ENCODE measurements around the gene NASP.

Gene NASP

DNA sequence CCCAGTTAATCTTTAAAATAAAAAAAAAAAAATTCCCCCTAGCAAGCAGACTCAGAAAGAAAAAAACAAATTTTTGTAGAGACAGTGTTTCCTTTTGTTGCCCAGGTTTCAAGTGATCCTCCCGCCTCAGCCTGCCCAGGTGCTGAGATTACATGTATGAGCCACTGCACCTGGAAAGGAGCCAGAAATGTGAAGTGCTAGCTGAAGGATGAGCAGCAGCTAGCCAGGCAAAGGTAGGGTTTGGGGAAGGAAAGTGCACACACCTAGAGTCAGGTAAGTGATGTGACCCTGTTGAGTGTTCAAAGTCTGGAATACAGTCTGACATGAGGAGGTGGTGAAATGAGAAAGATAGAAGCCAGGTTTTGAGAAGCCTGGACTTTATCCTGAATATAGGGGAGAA is 31.5 kb upstream of the NASP start:
- peaks cover 16 to 31% of the 10 kb centered on the region in 2 donors for H3K4me1 Mint-ChIP-seq
- peaks cover 19 to 27% of the 10 kb centered on the region in 2 donors for H3K36me3 Mint-ChIP-seq
- H3K27me3 Mint-ChIP-seq = no peaks in the 10 kb centered on the region
- DNase-seq (no peak), ATAC-seq (replicated peaks) (no peak)
- peak overlapping the region; percentile 71 to 72 for H3K4me3 Mint-ChIP-seq
- no peaks in the 10 kb centered on the region for H3K9me3 Mint-ChIP-seq
- H3K27ac Mint-ChIP-seq = peak overlapping the region; percentile 76

DNA sequence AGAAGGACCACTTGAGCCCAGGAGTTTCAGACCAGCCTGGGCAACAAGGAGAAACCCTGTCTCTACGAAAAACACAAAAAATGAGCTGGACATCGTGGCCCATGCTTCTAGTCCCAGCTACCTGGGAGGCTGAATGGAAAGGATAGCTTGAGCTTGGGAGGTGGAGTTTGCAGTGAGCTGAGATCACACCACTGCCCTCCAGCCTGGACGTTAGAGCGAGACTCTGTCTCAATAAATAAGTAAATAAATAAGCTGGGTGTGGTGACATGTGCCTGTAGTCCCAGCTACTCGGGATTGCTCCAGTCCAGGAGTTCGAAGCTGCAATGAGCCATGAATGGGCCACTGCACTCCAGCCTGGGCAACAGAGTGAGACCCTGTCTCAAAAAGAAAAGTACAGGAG is 29.6 kb upstream of the NASP start:
- Mint-ChIP-seq H3K9me3 (no peaks in the 10 kb centered on the region), H3K27ac (no peak overlapping the region), H3K36me3 (peaks cover 19 to 31% of the 10 kb centered on the region in 2 donors), H3K4me3 (no peak overlapping the region), H3K27me3 (no peaks in the 10 kb centered on the region), H3K4me1 (peaks cover 21 to 45% of the 10 kb centered on the region in 2 donors)
- ATAC-seq (replicated peaks) = no peak
- no peak for DNase-seq

DNA sequence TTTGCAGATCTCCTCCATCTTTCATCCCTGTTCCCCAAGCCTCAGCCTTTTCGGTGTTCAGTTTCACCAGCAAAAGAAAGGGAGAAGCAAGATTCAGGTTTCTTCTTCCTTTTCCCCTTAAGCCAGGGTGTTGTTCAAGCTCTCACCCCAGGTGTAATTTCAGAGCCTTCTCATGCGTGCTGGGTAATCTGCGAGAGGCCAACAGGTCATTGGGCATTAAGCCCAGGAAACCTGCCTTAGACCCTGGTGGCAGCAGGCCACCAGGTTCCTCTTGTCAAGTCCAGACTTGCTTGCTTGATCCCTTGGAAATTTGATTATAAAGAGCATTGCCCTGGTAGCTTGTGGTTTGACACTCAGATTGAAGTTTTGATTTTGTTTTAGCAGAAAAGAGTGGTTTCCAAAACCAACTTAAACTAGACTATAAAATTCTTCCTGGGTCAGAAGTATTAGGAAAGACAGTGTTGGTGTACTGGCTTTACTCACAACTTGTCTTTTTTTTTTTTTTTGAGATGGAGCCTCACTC is 26.4 kb upstream of the NASP start:
- Mint-ChIP-seq H3K27ac (no peak overlapping the region), H3K4me1 (peaks cover 24 to 36% of the 10 kb centered on the region in 2 donors), H3K36me3 (peaks cover 25 to 43% of the 10 kb centered on the region in 2 donors), H3K27me3 (no peaks in the 10 kb centered on the region), H3K4me3 (no peak overlapping the region), H3K9me3 (no peaks in the 10 kb centered on the region)
- ATAC-seq (replicated peaks) (no peak), DNase-seq (no peak)

DNA sequence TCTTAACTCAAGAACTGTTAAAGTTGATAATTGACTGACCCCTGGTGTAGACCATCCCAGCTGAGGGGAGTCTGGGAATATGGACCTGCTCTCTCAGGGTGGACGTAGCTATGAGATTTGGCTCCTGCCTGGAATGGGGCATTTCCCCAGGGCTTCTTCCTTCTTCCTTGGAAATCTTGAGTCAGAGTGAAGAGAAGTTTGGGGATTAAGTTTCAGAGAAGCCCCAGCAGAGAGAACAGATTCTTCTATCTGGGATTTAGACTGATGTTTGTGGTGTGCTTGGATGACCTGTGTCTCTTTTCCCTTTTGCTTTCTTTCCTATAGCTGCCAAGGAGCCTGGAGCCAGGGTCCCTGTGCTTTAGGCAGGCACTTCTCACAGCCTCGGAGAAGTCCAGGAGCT is 20.0 kb upstream of the NASP start:
- DNase-seq (no peak), ATAC-seq (replicated peaks) (no peak)
- H3K4me1 Mint-ChIP-seq = peaks cover 10 to 23% of the 10 kb centered on the region in 2 donors
- peaks cover 36 to 64% of the 10 kb centered on the region in 2 donors for H3K36me3 Mint-ChIP-seq
- H3K27ac Mint-ChIP-seq = peak overlapping the region; percentile 53
- H3K9me3 Mint-ChIP-seq = no peaks in the 10 kb centered on the region
- H3K4me3 Mint-ChIP-seq = no peak overlapping the region
- H3K27me3 Mint-ChIP-seq = no peaks in the 10 kb centered on the region

DNA sequence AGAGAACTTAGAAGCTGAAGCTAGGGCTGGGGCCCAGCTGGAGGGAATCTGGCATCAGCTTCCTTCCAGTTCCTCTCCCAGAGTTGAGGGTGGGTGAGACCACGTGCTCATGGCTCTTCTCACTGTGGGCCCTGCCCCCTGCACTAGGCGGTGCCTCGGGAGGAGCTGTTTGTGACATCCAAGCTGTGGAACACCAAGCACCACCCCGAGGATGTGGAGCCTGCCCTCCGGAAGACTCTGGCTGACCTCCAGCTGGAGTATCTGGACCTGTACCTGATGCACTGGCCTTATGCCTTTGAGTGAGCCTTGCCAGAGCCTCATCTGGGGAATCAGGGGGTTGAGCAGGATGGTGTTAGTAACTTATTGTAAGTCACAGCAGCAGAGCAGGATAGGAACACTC is 17.1 kb upstream of the NASP start:
- peaks cover 39 to 56% of the 10 kb centered on the region in 2 donors for H3K36me3 Mint-ChIP-seq
- no peak overlapping the region for H3K4me3 Mint-ChIP-seq
- peak overlapping the region; percentile 91 for H3K27ac Mint-ChIP-seq
- DNase-seq (no peak), ATAC-seq (replicated peaks) (no peak)
- no peaks in the 10 kb centered on the region for H3K27me3 Mint-ChIP-seq
- H3K9me3 Mint-ChIP-seq = no peaks in the 10 kb centered on the region
- peaks cover 19 to 22% of the 10 kb centered on the region in 2 donors for H3K4me1 Mint-ChIP-seq

DNA sequence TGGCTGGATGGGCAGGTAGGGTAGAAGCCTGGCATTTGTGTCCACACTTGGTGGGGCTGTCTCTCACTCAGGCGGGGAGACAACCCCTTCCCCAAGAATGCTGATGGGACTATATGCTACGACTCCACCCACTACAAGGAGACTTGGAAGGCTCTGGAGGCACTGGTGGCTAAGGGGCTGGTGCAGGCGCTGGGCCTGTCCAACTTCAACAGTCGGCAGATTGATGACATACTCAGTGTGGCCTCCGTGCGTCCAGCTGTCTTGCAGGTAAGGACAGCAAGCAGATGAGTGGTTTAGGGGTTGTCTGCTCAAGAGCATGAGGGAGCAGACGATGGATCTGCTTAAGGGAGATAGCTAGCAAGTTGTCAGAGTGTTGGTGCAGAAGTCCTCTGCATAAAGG is 15.9 kb upstream of the NASP start:
- no peak overlapping the region for H3K27ac Mint-ChIP-seq

DNA sequence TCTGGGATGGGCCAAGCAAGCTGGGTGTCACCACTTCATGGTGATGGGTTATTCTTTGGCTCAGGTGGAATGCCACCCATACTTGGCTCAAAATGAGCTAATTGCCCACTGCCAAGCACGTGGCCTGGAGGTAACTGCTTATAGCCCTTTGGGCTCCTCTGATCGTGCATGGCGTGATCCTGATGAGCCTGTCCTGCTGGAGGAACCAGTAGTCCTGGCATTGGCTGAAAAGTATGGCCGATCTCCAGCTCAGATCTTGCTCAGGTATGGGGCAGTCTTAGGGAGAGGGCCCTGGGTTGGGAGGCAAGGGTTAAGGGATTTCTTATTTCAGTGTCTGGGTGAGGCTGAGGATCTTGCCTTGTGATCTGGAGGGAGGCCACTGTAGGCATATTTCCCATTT is 15.4 kb upstream of the NASP start:
- Mint-ChIP-seq H3K9me3 (no peaks in the 10 kb centered on the region), H3K36me3 (peaks cover 35 to 46% of the 10 kb centered on the region in 2 donors), H3K27ac (no peak overlapping the region)

More for the DNA sequence above, 15.9 kb upstream of the NASP start:
- Mint-ChIP-seq H3K36me3 (peaks cover 36 to 51% of the 10 kb centered on the region in 2 donors), H3K4me1 (peaks cover 15 to 22% of the 10 kb centered on the region in 2 donors), H3K27me3 (no peaks in the 10 kb centered on the region), H3K9me3 (no peaks in the 10 kb centered on the region), H3K4me3 (no peak overlapping the region)
- no peak for ATAC-seq (replicated peaks)
- no peak for DNase-seq

DNA sequence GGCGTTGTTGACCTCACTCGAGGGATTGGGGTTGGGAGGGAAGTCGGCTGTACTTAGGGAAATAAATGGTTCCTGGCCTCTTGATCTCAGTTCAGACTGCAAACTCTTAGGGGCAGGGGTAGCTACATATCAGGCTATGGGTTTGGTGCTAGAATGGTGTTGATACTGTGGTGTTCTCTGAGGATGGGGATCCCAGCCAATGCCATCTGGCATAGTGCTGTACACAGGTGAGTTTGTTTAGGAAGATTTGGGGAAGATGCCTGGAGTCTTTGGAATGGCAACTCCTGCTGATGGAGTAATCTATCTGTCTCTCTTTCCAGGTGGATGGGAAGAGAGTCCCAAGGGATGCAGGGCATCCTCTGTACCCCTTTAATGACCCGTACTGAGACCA is 14.3 kb upstream of the NASP start:
- no peak for ATAC-seq (replicated peaks)
- Mint-ChIP-seq H3K4me1 (peaks cover 15 to 22% of the 10 kb centered on the region in 2 donors), H3K27ac (no peak overlapping the region), H3K4me3 (no peak overlapping the region), H3K9me3 (no peaks in the 10 kb centered on the region), H3K36me3 (peaks cover 27 to 39% of the 10 kb centered on the region in 2 donors), H3K27me3 (no peaks in the 10 kb centered on the region)
- DNase-seq = no peak

More for the DNA sequence above, 15.4 kb upstream of the NASP start:
- H3K4me1 Mint-ChIP-seq = peaks cover 15 to 22% of the 10 kb centered on the region in 2 donors
- ATAC-seq (replicated peaks) = no peak
- no peak overlapping the region for H3K4me3 Mint-ChIP-seq
- no peaks in the 10 kb centered on the region for H3K27me3 Mint-ChIP-seq
- no peak for DNase-seq

DNA sequence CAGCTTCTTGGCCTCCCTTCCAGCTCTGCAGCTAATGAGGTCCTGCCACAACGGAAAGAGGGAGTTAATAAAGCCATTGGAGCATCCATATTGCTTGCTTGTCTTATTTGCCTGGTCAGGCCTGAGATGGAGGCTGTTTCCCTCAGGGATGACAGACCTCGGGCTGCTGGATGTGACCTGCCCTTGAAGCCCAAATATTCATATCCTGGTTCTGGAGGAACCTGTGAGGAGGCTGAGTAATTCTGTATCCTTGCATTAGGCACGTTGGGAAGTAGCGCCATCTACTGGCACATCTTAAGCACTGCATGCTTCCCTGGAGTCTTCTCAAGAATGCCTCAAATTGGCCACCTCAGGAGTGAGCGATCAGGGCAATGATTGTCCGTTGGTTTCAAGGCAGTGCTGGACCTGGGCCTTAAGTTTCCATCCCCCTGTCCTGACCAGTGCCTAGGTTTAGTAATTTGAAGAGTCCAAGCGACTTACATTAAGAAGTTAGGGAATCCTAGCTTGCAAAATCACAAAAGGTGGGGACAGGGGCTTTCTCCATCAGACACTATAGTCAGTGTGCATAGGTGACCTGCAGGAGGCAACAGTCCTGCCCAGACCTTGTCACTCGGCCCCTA is 13.8 kb upstream of the NASP start:
- DNase-seq = peak; percentile 49
- Mint-ChIP-seq H3K27ac (no peak overlapping the region), H3K36me3 (peaks cover 27 to 38% of the 10 kb centered on the region in 2 donors)

DNA sequence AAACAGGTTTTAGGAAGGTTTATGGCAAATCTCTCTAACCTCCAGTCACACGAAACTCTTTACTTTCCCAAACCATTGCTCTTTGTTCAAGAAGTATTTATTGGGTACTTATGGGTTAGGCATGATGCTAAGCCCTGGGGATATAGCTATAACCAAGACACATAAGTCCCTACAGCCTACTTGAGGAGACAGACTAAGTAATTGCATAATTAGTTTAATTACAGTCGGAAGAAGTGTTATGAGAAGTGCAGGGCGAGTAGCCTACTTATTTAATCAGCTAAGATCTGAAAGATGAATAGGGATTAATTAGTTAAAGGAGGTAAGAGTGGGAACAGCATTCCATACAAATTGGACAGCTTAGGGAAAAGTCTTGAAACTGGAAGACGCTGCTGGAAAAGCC is 13.2 kb upstream of the NASP start:
- Mint-ChIP-seq H3K9me3 (no peaks in the 10 kb centered on the region), H3K27ac (no peak overlapping the region), H3K27me3 (no peaks in the 10 kb centered on the region), H3K36me3 (peaks cover 27 to 38% of the 10 kb centered on the region in 2 donors), H3K4me3 (no peak overlapping the region), H3K4me1 (peaks cover 16 to 22% of the 10 kb centered on the region in 2 donors)
- no peak for DNase-seq
- no peak for ATAC-seq (replicated peaks)

More for the DNA sequence above, 13.8 kb upstream of the NASP start:
- peak; percentile 91 to 92 for ATAC-seq (replicated peaks)
- Mint-ChIP-seq H3K9me3 (no peaks in the 10 kb centered on the region), H3K4me1 (peaks cover 15 to 22% of the 10 kb centered on the region in 2 donors), H3K27me3 (no peaks in the 10 kb centered on the region), H3K4me3 (no peak overlapping the region)

DNA sequence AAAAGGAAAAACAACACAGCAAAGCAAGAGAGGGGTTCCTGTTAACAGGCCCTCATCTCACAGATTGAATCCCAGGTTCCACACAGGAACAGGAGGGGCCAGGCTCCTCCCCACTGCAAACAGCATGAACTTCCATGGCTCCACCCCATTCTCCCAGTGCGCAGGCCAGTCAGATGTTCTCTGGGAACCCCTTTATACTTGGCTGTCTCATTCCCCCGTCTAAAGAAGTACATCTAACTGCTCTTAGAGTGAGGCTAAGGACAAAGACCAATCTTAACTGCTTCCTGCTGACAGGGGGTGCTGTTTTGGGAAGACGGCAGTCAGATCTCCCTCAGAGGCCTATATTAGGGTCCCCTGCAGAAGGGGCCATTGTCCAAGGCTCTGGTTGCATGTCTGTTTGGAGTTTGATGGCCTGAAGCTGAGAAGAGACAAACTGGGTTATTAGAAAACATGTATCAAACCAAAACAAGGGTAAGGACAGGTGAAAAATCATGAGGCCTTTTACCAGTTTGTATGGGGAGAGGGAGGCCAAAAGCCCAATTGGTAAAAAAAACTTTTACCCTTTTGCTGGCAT is 10.5 kb upstream of the NASP start:
- Mint-ChIP-seq H3K4me1 (peaks cover 10 to 18% of the 10 kb centered on the region in 2 donors), H3K27me3 (no peaks in the 10 kb centered on the region), H3K36me3 (peaks cover 16 to 23% of the 10 kb centered on the region in 2 donors), H3K27ac (no peak overlapping the region), H3K9me3 (no peaks in the 10 kb centered on the region), H3K4me3 (no peak overlapping the region)
- no peak for DNase-seq
- ATAC-seq (replicated peaks) = no peak

DNA sequence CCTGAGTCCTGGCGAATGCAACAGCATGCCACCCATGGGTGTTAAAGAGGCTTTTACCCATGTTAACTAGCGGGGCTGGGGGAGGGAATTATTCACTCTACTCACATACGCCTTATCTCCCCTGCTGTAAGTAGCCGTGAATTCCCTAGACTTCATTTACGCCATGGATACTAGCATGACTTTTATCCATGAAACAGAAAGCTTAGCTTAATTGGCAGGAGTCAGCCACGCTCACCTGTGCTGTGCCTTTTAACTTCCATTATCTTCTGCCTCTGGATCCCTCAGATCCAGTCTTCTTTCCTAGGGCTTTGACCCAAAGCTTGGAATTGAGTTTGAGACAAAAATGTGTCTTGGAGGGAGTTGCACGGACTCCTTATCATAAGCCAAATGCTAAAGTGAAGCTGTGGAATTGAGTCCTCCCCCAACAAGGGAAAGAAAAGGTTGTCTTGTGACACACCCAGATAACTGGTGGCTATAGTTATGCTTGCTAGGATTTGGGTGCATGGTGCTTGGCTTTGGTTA is 9.7 kb upstream of the NASP start:
- H3K27ac Mint-ChIP-seq = no peak overlapping the region
- no peak overlapping the region for H3K4me3 Mint-ChIP-seq
- ATAC-seq (replicated peaks) = no peak

DNA sequence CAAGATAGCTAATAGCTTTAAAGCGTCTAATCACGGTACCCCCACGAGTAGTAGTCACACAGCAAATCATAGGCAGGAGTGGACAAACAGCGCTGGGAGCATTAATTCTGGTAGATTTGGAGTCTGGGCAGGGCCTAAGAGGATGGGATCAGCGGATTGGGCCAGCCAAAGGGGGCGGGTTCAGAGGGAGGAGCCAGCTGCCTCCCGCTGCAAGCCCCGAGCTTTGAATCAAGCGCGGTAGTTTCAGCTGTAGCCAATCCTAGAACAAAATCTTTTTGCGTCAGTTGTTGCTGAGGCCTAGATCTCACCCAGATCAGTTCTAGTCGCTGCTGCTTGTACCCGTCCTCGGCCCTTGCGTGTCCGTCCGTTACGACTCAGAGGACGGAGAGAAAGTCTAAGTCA is 576 bp upstream of the NASP start:
- Mint-ChIP-seq H3K36me3 (peaks cover 0 to 16% of the 10 kb centered on the region in 2 donors), H3K9me3 (no peaks in the 10 kb centered on the region), H3K4me3 (peak overlapping the region; percentile 92 to 100), H3K27me3 (no peaks in the 10 kb centered on the region), H3K27ac (peak overlapping the region; percentile 100), H3K4me1 (peaks cover 22 to 44% of the 10 kb centered on the region in 2 donors)
- DNase-seq = peak; percentile 94
- peak; percentile 82 to 88 for ATAC-seq (replicated peaks)

More for the DNA sequence above, 9.7 kb upstream of the NASP start:
- no peaks in the 10 kb centered on the region for H3K9me3 Mint-ChIP-seq
- H3K27me3 Mint-ChIP-seq = no peaks in the 10 kb centered on the region
- H3K36me3 Mint-ChIP-seq = peaks cover 13 to 19% of the 10 kb centered on the region in 2 donors
- no peak for DNase-seq
- peaks cover 8 to 16% of the 10 kb centered on the region in 2 donors for H3K4me1 Mint-ChIP-seq

DNA sequence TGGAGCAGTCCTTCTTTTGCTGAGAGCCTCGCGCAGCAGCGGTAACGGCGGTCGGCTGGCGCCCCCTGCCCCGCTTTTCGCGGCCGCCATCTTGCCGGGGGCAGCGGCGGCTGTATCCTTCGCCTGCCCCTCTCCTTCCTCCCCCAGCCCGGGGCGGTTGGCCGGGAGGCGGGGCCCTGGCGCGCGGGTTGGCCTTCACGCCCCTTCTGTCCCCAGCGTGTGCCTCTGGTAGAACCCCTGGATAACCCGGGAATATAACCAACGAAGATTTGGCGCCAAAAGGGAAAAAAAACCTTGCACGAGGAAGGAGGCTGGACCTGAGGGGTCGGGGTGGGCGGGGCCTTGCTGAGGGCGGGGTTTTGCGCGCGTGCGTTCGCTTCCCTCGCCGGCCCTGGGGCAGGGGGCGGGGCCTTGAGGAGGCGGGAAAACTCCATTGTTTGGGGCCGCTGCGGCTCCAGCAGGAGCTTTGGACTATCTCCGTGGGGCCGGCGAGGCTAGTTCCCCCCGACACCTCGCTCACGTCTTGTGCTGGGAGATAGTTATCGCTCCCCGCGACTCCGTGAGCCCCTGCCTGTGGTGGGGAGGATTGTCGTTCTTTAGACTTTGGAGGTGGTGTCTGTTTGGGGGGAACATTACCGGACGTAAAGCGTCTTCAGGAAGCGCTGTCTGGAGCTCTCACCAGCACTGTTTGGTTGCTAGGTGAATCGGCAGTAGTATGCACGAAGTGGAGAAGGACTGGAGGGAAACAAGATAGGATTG is 689 bp downstream of the NASP start:
- ATAC-seq (replicated peaks) = peak; percentile 39 to 46
- H3K27ac Mint-ChIP-seq = peak overlapping the region; percentile 100
- no peaks in the 10 kb centered on the region for H3K27me3 Mint-ChIP-seq
- H3K9me3 Mint-ChIP-seq = no peaks in the 10 kb centered on the region
- H3K4me1 Mint-ChIP-seq = peaks cover 22 to 53% of the 10 kb centered on the region in 2 donors
- peaks cover 0 to 16% of the 10 kb centered on the region in 2 donors for H3K36me3 Mint-ChIP-seq
- H3K4me3 Mint-ChIP-seq = peak overlapping the region; percentile 92 to 100
- peak; percentile 77 for DNase-seq
